Duodenal mucosa (tissue), 2 donors: ENCODE measurements around the gene ETV6.

ENCODE experiments used
- H3K27ac ChIP-seq: one replicate; pipeline ENCODE4 v1.7.0; 2013; ENCODE audit warnings: low read depth, low read length
- H3K27me3 ChIP-seq, 2 donors: one replicate each; pipeline ENCODE4 v1.7.0; 2013; ENCODE audit warnings: low read length in 2 of 2, control low read depth in 1 of 2; ENCODE audit not compliant: insufficient read depth in 2 of 2, control insufficient read depth in 1 of 2
- H3K36me3 ChIP-seq, 2 donors: one replicate each; pipeline ENCODE4 v1.7.0; 2013; ENCODE audit warnings: low read length in 2 of 2, control low read depth in 1 of 2; ENCODE audit not compliant: insufficient read depth in 2 of 2, control insufficient read depth in 1 of 2
- H3K4me1 ChIP-seq, 2 donors: one replicate each; pipeline ENCODE4 v1.7.0; 2013; ENCODE audit warnings: low read length in 2 of 2, control low read depth in 1 of 2; ENCODE audit not compliant: insufficient read depth in 2 of 2, control insufficient read depth in 1 of 2
- H3K4me3 ChIP-seq, 2 donors: one replicate each; pipeline ENCODE4 v1.7.0; 2013; ENCODE audit warnings: low read length in 2 of 2, low read depth in 1 of 2
- H3K9ac ChIP-seq, 2 donors: one replicate each; pipeline ENCODE4 v1.7.0; 2013; ENCODE audit warnings: low read length in 2 of 2, low read depth in 1 of 2
- H3K9me3 ChIP-seq, 2 donors: one replicate each; pipeline ENCODE4 v1.7.0; 2013; ENCODE audit warnings: low read length in 2 of 2, control low read depth in 1 of 2; ENCODE audit not compliant: control insufficient read depth in 1 of 2

Gene ETV6

GRCh38 chr12:11854011-11854499 lies 204.6 kb downstream of the ETV6 start:
- H3K36me3 ChIP-seq = peaks cover 30 to 43% of the 10 kb centered on the region in 2 donors
- H3K27me3 ChIP-seq = no peaks in the 10 kb centered on the region
- no peak overlapping the region for H3K4me3 ChIP-seq
- peaks cover 0 to 9% of the 10 kb centered on the region in 2 donors for H3K4me1 ChIP-seq
- no peak overlapping the region for H3K9ac ChIP-seq
- no peak overlapping the region for H3K27ac ChIP-seq
- no peaks in the 10 kb centered on the region for H3K9me3 ChIP-seq

- H3K36me3 ChIP-seq = peaks cover 30 to 53% of the 10 kb centered on the region in 2 donors
- H3K9ac ChIP-seq = no peak overlapping the region
- no peak overlapping the region for H3K4me3 ChIP-seq
- peaks cover 4 to 12% of the 10 kb centered on the region in 2 donors for H3K4me1 ChIP-seq
- H3K9me3 ChIP-seq = no peaks in the 10 kb centered on the region
- no peak overlapping the region for H3K27ac ChIP-seq
- no peaks in the 10 kb centered on the region for H3K27me3 ChIP-seq
These were observed 206.5 kb downstream of the ETV6 start for GRCh38 chr12:11855983-11856374.

- Histone ChIP-seq H3K9me3 (no peaks in the 10 kb centered on the region), H3K4me1 (peaks cover 12 to 19% of the 10 kb centered on the region in 2 donors), H3K9ac (no peak overlapping the region), H3K4me3 (no peak overlapping the region), H3K27me3 (no peaks in the 10 kb centered on the region), H3K27ac (no peak overlapping the region), H3K36me3 (peaks cover 30 to 61% of the 10 kb centered on the region in 2 donors)
These were observed 207.5 kb downstream of the ETV6 start for GRCh38 chr12:11856971-11857370.

GRCh38 chr12:11859705-11860425 lies 210.4 kb downstream of the ETV6 start:
- Histone ChIP-seq H3K36me3 (peaks cover 17 to 54% of the 10 kb centered on the region in 2 donors), H3K9me3 (no peaks in the 10 kb centered on the region), H3K27me3 (no peaks in the 10 kb centered on the region), H3K4me1 (peaks cover 33 to 36% of the 10 kb centered on the region in 2 donors), H3K27ac (no peak overlapping the region), H3K9ac (no peak overlapping the region), H3K4me3 (no peak overlapping the region)

GRCh38 chr12:11861155-11861863 lies 211.8 kb downstream of the ETV6 start:
- H3K4me1 ChIP-seq = peaks cover 28 to 33% of the 10 kb centered on the region in 2 donors
- no peak overlapping the region for H3K27ac ChIP-seq
- no peaks in the 10 kb centered on the region for H3K27me3 ChIP-seq
- H3K36me3 ChIP-seq = peaks cover 9 to 42% of the 10 kb centered on the region in 2 donors
- no peak overlapping the region for H3K4me3 ChIP-seq
- H3K9me3 ChIP-seq = peaks cover 3 to 6% of the 10 kb centered on the region in 2 donors
- H3K9ac ChIP-seq = no peak overlapping the region

DNA sequence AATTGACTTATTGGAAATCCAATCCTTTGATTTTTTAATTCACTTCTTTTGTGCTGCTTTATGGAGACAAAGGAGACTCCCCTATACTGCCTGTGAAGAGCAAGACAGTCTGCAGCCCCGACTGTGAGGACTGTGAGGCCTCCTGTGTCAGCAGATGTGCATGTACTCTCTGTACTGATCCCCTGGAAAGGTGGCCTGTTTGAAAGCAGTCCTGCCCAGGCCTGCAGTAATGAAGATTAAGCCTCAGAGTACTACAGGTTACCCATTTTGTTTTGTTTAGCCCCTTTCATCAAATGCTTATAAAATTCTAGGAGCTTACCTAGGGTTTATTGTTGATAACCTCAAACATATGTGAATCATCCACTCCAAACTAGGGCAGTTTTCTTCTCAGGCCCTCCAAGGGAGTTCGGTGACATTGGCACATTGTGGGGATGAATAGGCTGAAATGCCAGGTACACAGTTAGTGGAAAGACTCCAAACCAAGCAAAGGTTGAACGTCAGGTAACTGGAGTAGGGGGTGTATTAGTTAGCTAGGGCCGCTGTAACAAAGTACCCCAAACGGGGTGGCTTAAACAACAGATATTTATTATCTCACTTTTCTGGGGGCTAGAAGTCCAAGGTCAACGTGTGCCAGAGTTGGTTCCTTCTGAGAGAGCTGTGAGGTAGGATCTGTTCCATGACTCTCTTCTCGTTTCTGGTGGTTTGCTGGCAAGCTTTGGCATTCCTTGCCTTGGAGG lies 212.6 kb downstream of the ETV6 start:
- Histone ChIP-seq H3K36me3 (peaks cover 11 to 34% of the 10 kb centered on the region in 2 donors), H3K9ac (no peak overlapping the region), H3K27ac (peak overlapping the region; percentile 23), H3K27me3 (no peaks in the 10 kb centered on the region), H3K9me3 (peaks cover 8 to 11% of the 10 kb centered on the region in 2 donors), H3K4me3 (no peak overlapping the region), H3K4me1 (peaks cover 28 to 33% of the 10 kb centered on the region in 2 donors)

DNA sequence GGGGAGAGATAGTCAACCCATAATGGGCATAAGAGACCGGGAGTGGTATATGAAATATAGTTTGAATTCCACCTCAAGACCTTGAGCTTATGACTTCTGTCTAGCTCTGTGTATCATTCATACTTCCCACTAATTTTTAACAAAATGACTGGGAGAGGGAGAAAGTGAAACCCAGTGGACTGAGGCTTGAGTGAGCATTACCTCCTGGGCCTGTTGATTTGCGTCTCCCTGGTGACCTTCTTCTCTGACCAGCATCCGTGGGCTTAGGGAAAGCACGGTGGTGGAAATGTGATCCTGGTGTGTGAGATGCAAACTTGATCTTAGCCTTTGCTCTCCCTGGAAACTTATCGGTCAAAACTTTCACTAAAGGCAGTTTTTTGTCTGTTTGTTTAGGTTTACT lies 213.3 kb downstream of the ETV6 start:
- peak overlapping the region; percentile 23 for H3K27ac ChIP-seq
- peaks cover 8 to 11% of the 10 kb centered on the region in 2 donors for H3K9me3 ChIP-seq
- H3K4me1 ChIP-seq = peaks cover 28 to 33% of the 10 kb centered on the region in 2 donors
- peaks cover 7 to 30% of the 10 kb centered on the region in 2 donors for H3K36me3 ChIP-seq
- no peak overlapping the region for H3K4me3 ChIP-seq
- H3K27me3 ChIP-seq = no peaks in the 10 kb centered on the region
- H3K9ac ChIP-seq = no peak overlapping the region

GRCh38 chr12:11863478-11863906 lies 214.0 kb downstream of the ETV6 start:
- Histone ChIP-seq H3K4me3 (no peak overlapping the region), H3K9me3 (peaks cover 8 to 11% of the 10 kb centered on the region in 2 donors), H3K27ac (peak overlapping the region; percentile 45), H3K36me3 (peaks cover 7 to 29% of the 10 kb centered on the region in 2 donors), H3K27me3 (no peaks in the 10 kb centered on the region), H3K4me1 (peaks cover 28 to 33% of the 10 kb centered on the region in 2 donors), H3K9ac (no peak overlapping the region)

GRCh38 chr12:11863988-11864387 lies 214.5 kb downstream of the ETV6 start:
- Histone ChIP-seq H3K9me3 (peaks cover 8 to 11% of the 10 kb centered on the region in 2 donors), H3K27ac (no peak overlapping the region), H3K4me3 (no peak overlapping the region), H3K27me3 (no peaks in the 10 kb centered on the region), H3K4me1 (peaks cover 28 to 33% of the 10 kb centered on the region in 2 donors), H3K9ac (no peak overlapping the region), H3K36me3 (peaks cover 7 to 27% of the 10 kb centered on the region in 2 donors)
